Natural killer cell (primary cell): ENCODE data around the gene PDE6A. TPM values are rescaled to one million over a fixed set of nuclear protein-coding genes. Genes with fewer than 3 reads are reported as not detected.

Experiments used
- ATAC-seq, 3 donors: fragments of 150-1000 bp in 2 of 3; fragments of 200-7000 bp in 1 of 3; cut with Tn5 transposase; 1 replicate in 1 of 3; 2 replicates in 2 of 3; pipeline ENCODE4 v1.10.0; 2021; ENCODE audit warnings: mild to moderate bottlenecking in 2 of 3, moderate library complexity in 2 of 3
- DNase-seq, 2 donors: peaks; one replicate each; pipeline versions ENCODE4 v3.0.0 to v3.0.0-alpha.2; 2013 to 2021; ENCODE audit warnings: mixed read lengths in 1 of 2
- H3K27ac ChIP-seq: one replicate; pipeline ENCODE4 v1.5.1; 2013; ENCODE audit warnings: mild to moderate bottlenecking, low read length
- H3K27me3 ChIP-seq: one replicate; pipeline ENCODE4 v1.6.1; 2013; ENCODE audit warnings: low read length; ENCODE audit not compliant: control insufficient read depth, insufficient read depth
- H3K36me3 ChIP-seq: one replicate; pipeline ENCODE4 v1.6.1; 2013; ENCODE audit warnings: low read length; ENCODE audit not compliant: control insufficient read depth, insufficient read depth
- H3K4me1 ChIP-seq: one replicate; pipeline ENCODE4 v1.6.1; 2013; ENCODE audit warnings: low read length; ENCODE audit not compliant: control insufficient read depth, insufficient read depth
- H3K4me3 ChIP-seq: one replicate; pipeline ENCODE4 v1.5.1; 2013; ENCODE audit warnings: low read length
- H3K9me3 ChIP-seq: one replicate; pipeline ENCODE4 v1.6.1; 2013; ENCODE audit warnings: low read length; ENCODE audit not compliant: control insufficient read depth, insufficient read depth
- H3K27ac Mint-ChIP-seq, 2 donors: one replicate each; pipeline ENCODE4 v1.8.0; 2022; ENCODE audit warnings: mild to moderate bottlenecking in 2 of 2, mixed read lengths in 2 of 2, moderate library complexity in 1 of 2
- H3K27me3 Mint-ChIP-seq, 2 donors: one replicate each; pipeline ENCODE4 v1.8.0; 2022; ENCODE audit warnings: low read depth in 2 of 2, mixed read lengths in 2 of 2
- H3K36me3 Mint-ChIP-seq: one replicate; pipeline ENCODE4 v1.8.0; 2022; ENCODE audit warnings: mixed read lengths
- H3K4me1 Mint-ChIP-seq, 2 donors: one replicate each; pipeline ENCODE4 v1.8.0; 2022; ENCODE audit warnings: mixed read lengths in 2 of 2
- H3K4me3 Mint-ChIP-seq: one replicate; pipeline ENCODE4 v1.8.0; 2022; ENCODE audit warnings: mild to moderate bottlenecking, moderate library complexity, mixed read lengths
- H3K9me3 Mint-ChIP-seq, 2 donors: one replicate each; pipeline ENCODE4 v1.8.0; 2022; ENCODE audit warnings: mixed read lengths in 2 of 2
- WGBS: methylation state at CpG from one replicate; pipeline ENCODE4 v1.1.7; 2013; ENCODE audit warnings: missing lambda C conversion rate; ENCODE audit not compliant: insufficient coverage; 5-methylcytosine and 5-hydroxymethylcytosine counted together
- intact Hi-C: fragments of 100-400 bp; cut with micrococcal nuclease; formaldehyde crosslinking; loops from one replicate; pipeline ENCODE4 v1.14.2; 2022
- total RNA-seq, 4 donors: library from RNA; stranded (reverse); fragments of 120-200 nt in 1 of 4; gene quantifications; one replicate each; pipeline versions ENCODE4 v1.2.3 to v1.2.4, GENCODE V29; 2013 to 2022
- TF ChIP-seq, protein P1 (sequence below): fragments of 200-600 bp; IDR thresholded peaks from one replicate; pipeline ENCODE4 v1.8.0; 2022; ENCODE audit warnings: antibody characterized with exemption

The PDE6A gene
- total RNA-seq, 3 donors from 2014 or later (not counting 1 experiment from before 2014, with no cell fraction given) = not detected

DNA sequence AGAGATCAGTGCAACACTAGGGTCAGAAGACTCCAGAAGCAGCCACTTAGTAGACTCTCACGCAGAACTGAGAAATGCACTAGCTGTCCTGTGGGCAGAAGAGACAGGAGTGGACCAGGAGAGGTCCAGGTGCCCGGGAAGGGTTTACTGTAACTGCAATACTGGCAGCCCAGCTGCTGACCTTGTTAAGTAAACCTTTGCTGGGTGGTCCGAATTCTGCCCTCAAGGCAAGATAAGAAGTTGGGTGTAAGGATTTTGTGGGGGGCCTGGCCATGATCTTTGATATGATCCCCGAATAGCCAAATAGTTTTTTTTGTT is 91.3 kb downstream of the PDE6A start:
- Mint-ChIP-seq H3K9me3 (no peaks in the 10 kb centered on the region), H3K27ac (no peak overlapping the region), H3K27me3 (no peaks in the 10 kb centered on the region), H3K36me3 (no peaks in the 10 kb centered on the region), H3K4me3 (no peak overlapping the region), H3K4me1 (no peaks in the 10 kb centered on the region)
- H3K4me3 ChIP-seq = no peak overlapping the region
- no peak overlapping the region for H3K27ac ChIP-seq
- TF ChIP-seq, protein P1, sequence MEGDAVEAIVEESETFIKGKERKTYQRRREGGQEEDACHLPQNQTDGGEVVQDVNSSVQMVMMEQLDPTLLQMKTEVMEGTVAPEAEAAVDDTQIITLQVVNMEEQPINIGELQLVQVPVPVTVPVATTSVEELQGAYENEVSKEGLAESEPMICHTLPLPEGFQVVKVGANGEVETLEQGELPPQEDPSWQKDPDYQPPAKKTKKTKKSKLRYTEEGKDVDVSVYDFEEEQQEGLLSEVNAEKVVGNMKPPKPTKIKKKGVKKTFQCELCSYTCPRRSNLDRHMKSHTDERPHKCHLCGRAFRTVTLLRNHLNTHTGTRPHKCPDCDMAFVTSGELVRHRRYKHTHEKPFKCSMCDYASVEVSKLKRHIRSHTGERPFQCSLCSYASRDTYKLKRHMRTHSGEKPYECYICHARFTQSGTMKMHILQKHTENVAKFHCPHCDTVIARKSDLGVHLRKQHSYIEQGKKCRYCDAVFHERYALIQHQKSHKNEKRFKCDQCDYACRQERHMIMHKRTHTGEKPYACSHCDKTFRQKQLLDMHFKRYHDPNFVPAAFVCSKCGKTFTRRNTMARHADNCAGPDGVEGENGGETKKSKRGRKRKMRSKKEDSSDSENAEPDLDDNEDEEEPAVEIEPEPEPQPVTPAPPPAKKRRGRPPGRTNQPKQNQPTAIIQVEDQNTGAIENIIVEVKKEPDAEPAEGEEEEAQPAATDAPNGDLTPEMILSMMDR = peak; percentile 56
- intact Hi-C loops = no loop called here
- no peak for DNase-seq
- no peaks in the 10 kb centered on the region for H3K27me3 ChIP-seq
- WGBS = 81% methylated on average over 4 of the region's 4 CpGs
- H3K36me3 ChIP-seq = no peaks in the 10 kb centered on the region
- H3K4me1 ChIP-seq = no peaks in the 10 kb centered on the region
- ATAC-seq = no peak
- no peaks in the 10 kb centered on the region for H3K9me3 ChIP-seq

DNA sequence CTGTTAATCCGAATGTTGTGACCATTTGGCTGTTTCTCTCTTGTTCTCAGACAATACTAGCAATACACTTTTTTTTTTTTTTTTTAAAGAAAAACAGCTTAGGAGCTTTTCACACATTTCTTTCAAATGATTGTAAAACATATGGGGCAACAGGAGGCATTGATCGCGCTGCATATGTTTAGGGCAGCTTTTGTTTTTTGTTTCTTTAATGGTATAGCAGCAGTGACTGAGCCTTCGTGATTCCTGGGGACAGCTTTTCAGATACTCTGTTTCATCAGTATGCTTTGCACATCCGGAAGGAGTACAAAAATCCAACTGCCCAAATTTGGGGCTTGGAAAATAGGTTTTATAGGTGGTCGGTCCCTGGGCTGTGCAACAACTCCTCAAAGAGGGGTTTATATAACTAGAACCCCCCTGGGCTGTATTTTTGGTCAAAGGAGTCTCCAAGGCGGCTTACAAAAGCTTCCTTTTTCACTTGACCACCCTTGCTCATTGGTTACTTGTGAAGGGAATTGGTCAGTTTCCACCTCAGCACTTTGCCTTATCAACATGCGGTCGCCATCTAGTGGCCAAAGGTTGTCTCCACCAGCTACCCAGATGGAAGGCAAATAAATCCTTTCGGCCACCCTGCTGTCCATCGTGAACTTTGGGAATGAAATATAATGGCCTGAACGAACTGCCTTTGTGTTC is 91.8 kb downstream of the PDE6A start:
- DNase-seq (peak; percentile 27 to 60), ATAC-seq (peak in 1 of 3 donors; percentile 43)
- H3K4me3 Mint-ChIP-seq = no peak overlapping the region
- no peaks in the 10 kb centered on the region for H3K36me3 ChIP-seq
- H3K27me3 ChIP-seq = no peaks in the 10 kb centered on the region
- H3K9me3 Mint-ChIP-seq = no peaks in the 10 kb centered on the region
- no peaks in the 10 kb centered on the region for H3K9me3 ChIP-seq
- WGBS = 62% methylated on average over 12 of the region's 12 CpGs
- H3K4me1 Mint-ChIP-seq = no peaks in the 10 kb centered on the region
- H3K4me1 ChIP-seq = no peaks in the 10 kb centered on the region
- H3K36me3 Mint-ChIP-seq = no peaks in the 10 kb centered on the region
- H3K27ac ChIP-seq = no peak overlapping the region
- H3K4me3 ChIP-seq = no peak overlapping the region
- TF ChIP-seq, protein P1 = peak; percentile 86
- intact Hi-C loops = no loop called here
- H3K27me3 Mint-ChIP-seq = no peaks in the 10 kb centered on the region
- H3K27ac Mint-ChIP-seq = no peak overlapping the region

DNA sequence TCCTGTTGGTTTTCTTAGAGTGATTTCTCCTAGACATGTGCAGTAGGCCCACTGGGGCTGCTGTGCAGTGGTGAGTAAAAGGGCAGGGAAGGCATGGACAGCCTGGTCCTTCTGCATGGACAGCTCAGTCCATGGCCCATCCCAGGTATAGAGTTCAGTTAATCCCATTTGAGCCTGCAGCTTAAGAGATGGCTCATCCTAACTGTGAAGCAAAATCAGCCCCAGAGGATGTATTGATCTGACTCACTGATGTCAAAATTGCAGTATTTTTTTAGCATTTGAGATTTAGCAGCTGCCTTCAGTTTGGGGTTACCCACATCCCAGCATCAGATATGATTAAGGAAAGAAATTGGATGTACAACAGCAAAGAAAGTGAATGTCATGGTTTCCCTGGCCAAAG is 93.4 kb downstream of the PDE6A start:
- no peaks in the 10 kb centered on the region for H3K4me1 ChIP-seq
- Mint-ChIP-seq H3K27ac (no peak overlapping the region), H3K4me3 (no peak overlapping the region), H3K9me3 (no peaks in the 10 kb centered on the region), H3K4me1 (no peaks in the 10 kb centered on the region), H3K36me3 (no peaks in the 10 kb centered on the region), H3K27me3 (no peaks in the 10 kb centered on the region)
- no peak for DNase-seq
- no peak overlapping the region for H3K27ac ChIP-seq
- TF ChIP-seq, protein P1 = no peak
- no peaks in the 10 kb centered on the region for H3K9me3 ChIP-seq
- no peaks in the 10 kb centered on the region for H3K36me3 ChIP-seq
- intact Hi-C loops = no loop called here
- no peak for ATAC-seq
- H3K4me3 ChIP-seq = no peak overlapping the region
- H3K27me3 ChIP-seq = no peaks in the 10 kb centered on the region
